Measurements from ENCODE around the gene CNBD2.
"Not testable (repeated sequence)": the region's sequence is repeated elsewhere in the genome, so short reads cannot be mapped to it uniquely, and the experiment has no call there.

Gene CNBD2

DNA sequence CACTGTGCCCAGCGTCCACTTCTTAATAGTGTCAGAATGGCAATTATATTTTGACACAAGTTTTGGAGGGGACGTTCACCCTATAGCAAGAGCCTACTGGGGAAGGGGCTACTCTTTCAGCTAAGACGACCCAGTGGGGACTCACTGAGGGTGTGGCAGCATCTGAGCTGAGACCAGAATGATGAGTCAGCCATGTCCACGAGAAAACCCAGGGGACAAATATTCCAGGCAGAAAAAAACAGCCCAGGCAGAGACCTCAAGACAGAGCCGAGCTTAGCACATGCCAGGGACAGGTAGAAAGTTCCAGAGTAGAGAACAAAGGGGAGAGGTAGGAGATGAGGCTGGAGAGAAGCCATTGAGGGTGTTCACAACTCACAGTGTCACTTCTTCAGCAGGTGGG is 11.2 kb downstream of the CNBD2 start:
- H3K4me3 ChIP-seq (ENCODE audit: low read length), result no peak overlapping the region
- no peaks in the 10 kb centered on the region for H3K9me3 ChIP-seq (ENCODE audit: control insufficient read depth, low read length)
- H3K4me1 ChIP-seq (ENCODE audit: control insufficient read depth, insufficient read depth, low read length), result no peaks in the 10 kb centered on the region
- no peak overlapping the region for H3K9ac ChIP-seq (ENCODE audit: low read length)
- H3K36me3 ChIP-seq (ENCODE audit: control insufficient read depth, insufficient read depth, low read length), result no peaks in the 10 kb centered on the region
- H3K27me3 ChIP-seq (ENCODE audit: control insufficient read depth, insufficient read depth, low read length), result no peaks in the 10 kb centered on the region

DNA sequence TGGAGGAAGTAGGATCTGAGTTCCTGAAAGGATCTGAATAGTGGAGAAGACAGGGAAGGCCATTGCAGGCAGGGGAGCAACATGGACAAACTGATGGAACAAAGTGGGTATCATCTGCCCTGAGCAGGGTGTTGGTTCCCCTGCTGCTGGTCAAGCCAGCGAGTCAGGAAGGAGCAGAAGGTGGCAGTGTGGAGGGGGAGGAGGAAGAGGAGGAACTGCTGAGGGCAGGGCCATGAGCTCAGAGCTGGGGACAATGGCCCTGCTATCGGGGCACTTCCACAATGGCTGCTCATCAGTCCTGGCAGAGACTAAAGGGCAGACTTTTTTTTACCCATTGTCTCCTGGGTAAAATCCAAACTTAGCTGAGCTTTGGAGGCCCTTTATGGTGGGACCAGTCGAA is 13.6 kb downstream of the CNBD2 start:
- Histone ChIP-seq H3K9ac (ENCODE audit: low read length) (no peak overlapping the region), H3K36me3 (ENCODE audit: control insufficient read depth, insufficient read depth, low read length) (no peaks in the 10 kb centered on the region), H3K9me3 (ENCODE audit: control insufficient read depth, low read length) (no peaks in the 10 kb centered on the region), H3K27me3 (ENCODE audit: control insufficient read depth, insufficient read depth, low read length) (no peaks in the 10 kb centered on the region), H3K4me3 (ENCODE audit: low read length) (no peak overlapping the region), H3K4me1 (ENCODE audit: control insufficient read depth, insufficient read depth, low read length) (no peaks in the 10 kb centered on the region)

DNA sequence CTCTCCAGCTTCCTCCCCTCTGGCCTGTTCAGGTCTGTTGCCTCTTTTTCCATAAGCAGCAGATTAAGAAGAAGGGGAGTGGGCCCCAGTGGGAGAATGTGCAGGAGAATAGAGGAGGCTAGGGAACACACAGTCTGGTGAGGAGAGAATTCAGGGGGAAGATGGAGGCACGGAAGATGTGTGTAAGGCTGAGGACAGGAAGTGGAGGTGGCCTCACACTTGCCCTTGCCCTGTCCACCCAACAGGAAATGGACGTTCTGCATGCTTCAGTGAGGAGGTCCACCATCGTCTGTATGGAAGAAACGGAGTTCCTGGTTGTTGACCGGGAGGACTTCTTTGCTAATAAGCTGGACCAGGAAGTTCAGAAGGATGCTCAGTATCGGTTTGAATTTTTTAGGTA is 16.0 kb downstream of the CNBD2 start:
- H3K4me3 ChIP-seq (ENCODE audit: low read length), result no peak overlapping the region
- no peaks in the 10 kb centered on the region for H3K4me1 ChIP-seq (ENCODE audit: control insufficient read depth, insufficient read depth, low read length)
- H3K9ac ChIP-seq (ENCODE audit: low read length), result no peak overlapping the region
- H3K27me3 ChIP-seq (ENCODE audit: control insufficient read depth, insufficient read depth, low read length), result no peaks in the 10 kb centered on the region
- no peaks in the 10 kb centered on the region for H3K36me3 ChIP-seq (ENCODE audit: control insufficient read depth, insufficient read depth, low read length)
- H3K9me3 ChIP-seq (ENCODE audit: control insufficient read depth, low read length), result no peaks in the 10 kb centered on the region

DNA sequence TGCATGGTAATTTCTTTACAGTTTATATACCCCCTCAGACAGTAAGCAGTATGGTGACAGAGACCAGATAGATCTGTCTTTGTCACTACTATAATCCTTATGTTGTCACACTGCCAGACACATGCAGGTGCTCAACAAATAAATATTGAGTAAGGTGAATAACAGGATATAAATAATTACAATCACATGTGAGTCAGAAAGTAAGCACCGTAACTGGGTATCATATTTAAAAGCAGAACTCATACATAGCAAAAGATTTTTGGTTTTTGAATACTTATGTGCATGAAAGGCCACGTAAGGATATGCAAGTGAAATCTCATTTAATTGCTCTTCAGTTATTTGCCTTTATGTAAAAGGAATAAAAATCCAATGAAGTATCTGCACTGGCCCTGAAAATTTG is 17.4 kb downstream of the CNBD2 start:
- Histone ChIP-seq H3K36me3 (ENCODE audit: control insufficient read depth, insufficient read depth, low read length) (no peaks in the 10 kb centered on the region), H3K9ac (ENCODE audit: low read length) (no peak overlapping the region), H3K4me3 (ENCODE audit: low read length) (no peak overlapping the region), H3K9me3 (ENCODE audit: control insufficient read depth, low read length) (no peaks in the 10 kb centered on the region), H3K27me3 (ENCODE audit: control insufficient read depth, insufficient read depth, low read length) (no peaks in the 10 kb centered on the region), H3K4me1 (ENCODE audit: control insufficient read depth, insufficient read depth, low read length) (no peaks in the 10 kb centered on the region)

DNA sequence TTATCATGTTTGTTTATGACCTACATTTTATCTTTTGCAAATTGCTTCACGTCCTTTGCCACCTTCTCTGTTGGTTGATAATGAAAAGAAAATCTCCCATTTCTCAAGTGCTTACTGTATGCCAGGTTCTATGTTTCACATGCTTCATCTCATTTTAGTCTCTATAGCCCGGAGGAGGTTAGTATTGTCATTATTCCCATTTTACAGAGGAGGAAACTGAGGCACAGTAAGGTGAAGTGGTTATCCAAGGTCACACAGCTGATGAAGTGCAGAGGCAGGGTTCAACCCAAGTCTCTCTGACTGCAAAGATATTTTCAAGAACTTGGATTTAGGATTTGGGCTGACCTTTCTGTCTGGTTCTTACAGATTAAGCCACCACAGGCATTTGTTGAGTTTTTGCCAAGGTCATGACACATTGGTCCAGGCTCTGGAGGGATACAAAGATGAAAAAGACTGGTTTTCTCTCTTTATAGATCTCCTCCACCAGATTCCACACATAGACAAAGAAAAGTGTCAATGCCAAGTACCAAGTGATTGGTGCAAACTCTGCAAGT is 20.6 kb downstream of the CNBD2 start:
- no peaks in the 10 kb centered on the region for H3K9me3 ChIP-seq (ENCODE audit: control insufficient read depth, low read length)
- H3K4me1 ChIP-seq (ENCODE audit: control insufficient read depth, insufficient read depth, low read length), result no peaks in the 10 kb centered on the region
- no peaks in the 10 kb centered on the region for H3K36me3 ChIP-seq (ENCODE audit: control insufficient read depth, insufficient read depth, low read length)
- H3K9ac ChIP-seq (ENCODE audit: low read length), result no peak overlapping the region
- no peak overlapping the region for H3K4me3 ChIP-seq (ENCODE audit: low read length)
- H3K27me3 ChIP-seq (ENCODE audit: control insufficient read depth, insufficient read depth, low read length), result no peaks in the 10 kb centered on the region

DNA sequence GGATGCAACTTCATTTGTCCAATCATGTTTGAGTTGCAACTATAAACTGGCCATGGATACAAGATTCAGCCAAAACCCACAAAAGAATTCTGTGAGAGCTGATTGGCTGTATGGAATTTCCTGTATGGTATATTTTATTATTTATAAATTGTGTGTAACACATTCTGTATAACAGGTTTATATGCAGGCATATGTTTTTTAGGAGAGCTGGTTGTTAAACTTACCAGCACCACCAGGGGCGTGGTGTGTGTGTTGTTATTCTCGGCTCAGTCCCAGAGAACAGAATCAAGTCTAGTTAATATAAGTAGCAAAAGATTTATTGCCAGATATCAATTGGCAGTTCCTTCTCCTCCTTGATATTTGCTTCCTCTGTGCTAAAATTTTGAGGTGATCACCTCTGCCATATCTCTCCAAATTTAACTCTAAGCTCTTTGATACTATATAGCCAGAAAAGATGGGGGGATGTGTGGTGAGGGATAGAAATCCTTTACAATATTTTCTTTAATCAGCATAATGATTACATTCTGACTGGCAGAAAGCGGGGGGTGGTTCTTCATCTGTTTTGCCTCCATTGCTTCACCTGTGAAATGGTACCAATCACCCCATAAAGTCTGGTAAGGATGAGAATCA is 22.9 kb downstream of the CNBD2 start:
- H3K36me3 ChIP-seq (ENCODE audit: control insufficient read depth, insufficient read depth, low read length), result no peaks in the 10 kb centered on the region
- no peaks in the 10 kb centered on the region for H3K4me1 ChIP-seq (ENCODE audit: control insufficient read depth, insufficient read depth, low read length)
- no peak overlapping the region for H3K9ac ChIP-seq (ENCODE audit: low read length)
- H3K9me3 ChIP-seq (ENCODE audit: control insufficient read depth, low read length), result no peaks in the 10 kb centered on the region
- no peaks in the 10 kb centered on the region for H3K27me3 ChIP-seq (ENCODE audit: control insufficient read depth, insufficient read depth, low read length)
- H3K4me3 ChIP-seq (ENCODE audit: low read length), result no peak overlapping the region

DNA sequence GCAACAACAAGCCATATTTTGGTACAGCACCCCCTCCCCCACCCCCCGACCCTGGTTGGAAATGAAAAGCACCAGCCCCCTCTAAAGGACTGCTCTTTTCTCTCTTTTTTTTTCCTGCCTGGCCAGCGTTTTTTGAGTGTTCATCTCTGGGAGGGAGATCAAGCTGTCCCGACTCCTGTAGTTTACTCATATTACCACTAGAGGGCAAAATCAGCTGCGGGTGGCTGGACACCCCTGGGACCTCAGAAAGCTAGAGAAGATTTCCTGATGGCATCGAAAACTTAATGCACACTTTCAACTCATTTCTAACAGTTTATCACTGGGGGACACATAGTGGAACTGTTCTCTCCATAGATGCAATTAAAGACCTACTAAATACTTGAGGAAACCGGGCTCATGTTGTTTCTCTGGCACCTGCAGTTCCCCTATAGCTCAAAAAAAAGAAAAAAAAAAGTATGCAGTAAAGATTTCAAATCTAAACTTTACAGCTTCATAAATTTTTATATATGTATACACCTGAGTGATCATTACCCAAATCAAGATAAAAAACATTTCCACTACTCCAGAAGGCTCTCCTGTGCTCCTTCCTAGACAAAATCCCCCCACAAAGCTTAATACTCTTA is 24.4 kb downstream of the CNBD2 start:
- H3K27me3 ChIP-seq (ENCODE audit: control insufficient read depth, insufficient read depth, low read length), result no peaks in the 10 kb centered on the region
- H3K9ac ChIP-seq (ENCODE audit: low read length), result no peak overlapping the region
- H3K36me3 ChIP-seq (ENCODE audit: control insufficient read depth, insufficient read depth, low read length), result no peaks in the 10 kb centered on the region
- no peak overlapping the region for H3K4me3 ChIP-seq (ENCODE audit: low read length)
- H3K4me1 ChIP-seq (ENCODE audit: control insufficient read depth, insufficient read depth, low read length), result no peaks in the 10 kb centered on the region
- H3K9me3 ChIP-seq (ENCODE audit: control insufficient read depth, low read length), result no peaks in the 10 kb centered on the region

DNA sequence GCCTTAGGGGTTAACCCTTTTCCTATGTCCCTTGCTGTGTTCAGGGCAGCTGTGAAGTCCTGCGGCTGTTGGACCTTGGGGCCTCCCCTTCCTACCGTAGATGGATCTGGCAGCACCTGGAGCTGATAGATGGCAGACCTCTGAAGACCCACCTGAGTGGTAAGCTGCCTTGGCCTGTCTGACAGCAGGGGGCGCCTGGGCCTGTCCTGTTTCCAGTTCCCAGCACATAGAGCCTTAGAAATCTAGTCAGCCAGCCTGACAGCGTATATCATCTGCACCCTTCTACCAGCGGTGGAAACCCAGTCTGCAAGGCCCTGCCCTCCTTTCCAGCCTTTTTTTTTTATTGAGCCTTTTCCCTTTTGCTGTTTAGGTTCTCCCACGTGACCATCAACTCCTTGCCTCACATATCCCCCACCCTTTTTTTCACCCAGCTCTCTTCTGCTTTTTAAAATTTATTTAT is 26.6 kb downstream of the CNBD2 start:
- Histone ChIP-seq H3K36me3 (ENCODE audit: control insufficient read depth, insufficient read depth, low read length) (no peaks in the 10 kb centered on the region), H3K4me3 (ENCODE audit: low read length) (no peak overlapping the region), H3K9me3 (ENCODE audit: control insufficient read depth, low read length) (no peaks in the 10 kb centered on the region), H3K9ac (ENCODE audit: low read length) (no peak overlapping the region), H3K4me1 (ENCODE audit: control insufficient read depth, insufficient read depth, low read length) (no peaks in the 10 kb centered on the region), H3K27me3 (ENCODE audit: control insufficient read depth, insufficient read depth, low read length) (no peaks in the 10 kb centered on the region)

DNA sequence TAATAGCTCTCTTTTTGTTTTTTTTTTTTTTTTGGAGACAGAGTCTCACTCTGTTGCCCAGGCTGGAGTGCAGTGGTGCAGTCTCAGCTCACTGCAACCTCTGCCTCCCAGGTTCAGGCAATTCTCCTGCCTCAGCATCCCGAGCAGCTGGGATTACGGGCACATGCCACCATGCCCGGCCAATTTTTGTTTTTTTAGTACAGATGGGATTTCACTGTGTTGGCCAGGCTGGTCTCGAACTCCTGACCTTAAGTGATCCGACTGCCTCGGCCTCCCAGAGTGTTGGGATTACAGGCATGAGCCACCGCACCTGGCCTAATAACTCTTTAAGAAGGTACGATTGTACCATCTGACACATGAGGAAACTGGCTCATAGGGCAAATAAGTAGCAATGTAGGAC is 28.1 kb downstream of the CNBD2 start:
- H3K9ac ChIP-seq (ENCODE audit: low read length); H3K4me1 ChIP-seq (ENCODE audit: control insufficient read depth, insufficient read depth, low read length); H3K4me3 ChIP-seq (ENCODE audit: low read length); H3K36me3 ChIP-seq (ENCODE audit: control insufficient read depth, insufficient read depth, low read length); H3K27me3 ChIP-seq (ENCODE audit: control insufficient read depth, insufficient read depth, low read length); H3K9me3 ChIP-seq (ENCODE audit: control insufficient read depth, low read length): not testable (repeated sequence)

DNA sequence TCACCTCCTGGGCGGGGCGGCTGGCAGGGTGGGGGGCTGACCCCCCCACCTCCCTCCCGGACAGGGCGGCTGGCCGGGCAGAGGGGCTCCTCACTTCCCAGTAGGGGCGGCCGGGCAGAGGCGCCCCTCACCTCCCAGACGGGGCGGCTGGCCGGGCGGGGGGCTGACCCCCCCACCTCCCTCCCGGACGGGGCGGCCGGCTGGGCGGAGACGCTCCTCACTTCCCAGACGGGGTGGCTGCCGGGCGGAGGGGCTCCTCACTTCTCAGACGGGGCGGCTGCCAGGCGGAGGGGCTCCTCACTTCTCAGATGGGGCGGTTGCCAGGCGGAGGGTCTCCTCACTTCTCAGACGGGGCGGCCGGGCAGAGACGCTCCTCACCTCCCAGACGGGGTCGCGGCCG is 32.9 kb downstream of the CNBD2 start:
- not testable (repeated sequence) for H3K9ac ChIP-seq (ENCODE audit: low read length); H3K36me3 ChIP-seq (ENCODE audit: control insufficient read depth, insufficient read depth, low read length); H3K4me1 ChIP-seq (ENCODE audit: control insufficient read depth, insufficient read depth, low read length); H3K27me3 ChIP-seq (ENCODE audit: control insufficient read depth, insufficient read depth, low read length); H3K9me3 ChIP-seq (ENCODE audit: control insufficient read depth, low read length); H3K4me3 ChIP-seq (ENCODE audit: low read length)

DNA sequence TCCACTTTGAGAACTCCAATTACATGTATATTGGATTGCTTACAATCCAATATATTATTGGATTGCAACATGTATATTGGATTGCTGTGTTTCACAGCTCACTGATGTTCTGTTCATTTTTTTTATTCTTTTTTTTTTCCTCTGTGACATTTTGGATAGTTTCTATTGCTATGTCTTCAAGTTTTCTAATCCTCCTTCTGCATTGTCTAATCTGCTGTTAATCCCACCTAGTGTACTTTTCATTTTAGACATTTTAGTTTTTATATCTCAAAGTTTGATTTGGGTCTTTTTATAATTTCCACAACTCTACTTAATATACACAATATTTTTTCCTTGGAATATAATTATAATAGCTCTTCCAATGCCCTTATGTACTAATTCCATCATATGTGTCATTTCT is 34.5 kb downstream of the CNBD2 start:
- H3K9ac ChIP-seq (ENCODE audit: low read length), result no peak overlapping the region
- peaks cover 4% of the 10 kb centered on the region for H3K27me3 ChIP-seq (ENCODE audit: control insufficient read depth, insufficient read depth, low read length)
- no peak overlapping the region for H3K4me3 ChIP-seq (ENCODE audit: low read length)
- H3K9me3 ChIP-seq (ENCODE audit: control insufficient read depth, low read length), result no peaks in the 10 kb centered on the region
- H3K4me1 ChIP-seq (ENCODE audit: control insufficient read depth, insufficient read depth, low read length), result no peaks in the 10 kb centered on the region
- no peaks in the 10 kb centered on the region for H3K36me3 ChIP-seq (ENCODE audit: control insufficient read depth, insufficient read depth, low read length)

DNA sequence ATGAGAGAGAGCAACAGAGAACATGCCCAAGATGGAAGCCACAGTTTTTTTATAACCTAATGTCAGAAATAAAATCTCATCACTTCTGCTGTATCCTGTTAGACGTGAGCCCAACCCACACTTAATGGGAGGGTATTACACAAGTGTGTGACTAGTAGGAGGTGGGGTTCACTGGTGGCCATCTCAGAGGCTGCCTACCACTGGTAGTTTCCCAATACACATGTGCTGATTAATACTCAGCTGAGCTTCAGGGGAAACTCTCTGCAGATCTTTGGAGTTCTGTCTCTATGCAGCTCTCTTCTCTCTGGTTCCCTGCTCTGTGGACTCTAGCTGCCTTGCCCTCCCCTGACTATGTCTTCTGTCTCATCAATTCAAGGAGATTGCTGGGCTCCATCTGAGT is 35.7 kb downstream of the CNBD2 start:
- Histone ChIP-seq H3K9me3 (ENCODE audit: control insufficient read depth, low read length) (no peaks in the 10 kb centered on the region), H3K4me3 (ENCODE audit: low read length) (no peak overlapping the region), H3K9ac (ENCODE audit: low read length) (no peak overlapping the region), H3K36me3 (ENCODE audit: control insufficient read depth, insufficient read depth, low read length) (no peaks in the 10 kb centered on the region), H3K4me1 (ENCODE audit: control insufficient read depth, insufficient read depth, low read length) (no peaks in the 10 kb centered on the region), H3K27me3 (ENCODE audit: control insufficient read depth, insufficient read depth, low read length) (peaks cover 4% of the 10 kb centered on the region)

All from mucosa of stomach (tissue), 1 donor.